Fibroblast of skin of right biceps (primary cell): ENCODE results near the gene PA2G4.
"Not testable (repeated sequence)": the region's sequence is repeated elsewhere in the genome, so short reads cannot be mapped to it uniquely, and the experiment has no call there.

Source experiments
- DNase-seq: peaks from one replicate; pipeline ENCODE4 v3.0.0-alpha.2; 2013

Gene PA2G4

DNA sequence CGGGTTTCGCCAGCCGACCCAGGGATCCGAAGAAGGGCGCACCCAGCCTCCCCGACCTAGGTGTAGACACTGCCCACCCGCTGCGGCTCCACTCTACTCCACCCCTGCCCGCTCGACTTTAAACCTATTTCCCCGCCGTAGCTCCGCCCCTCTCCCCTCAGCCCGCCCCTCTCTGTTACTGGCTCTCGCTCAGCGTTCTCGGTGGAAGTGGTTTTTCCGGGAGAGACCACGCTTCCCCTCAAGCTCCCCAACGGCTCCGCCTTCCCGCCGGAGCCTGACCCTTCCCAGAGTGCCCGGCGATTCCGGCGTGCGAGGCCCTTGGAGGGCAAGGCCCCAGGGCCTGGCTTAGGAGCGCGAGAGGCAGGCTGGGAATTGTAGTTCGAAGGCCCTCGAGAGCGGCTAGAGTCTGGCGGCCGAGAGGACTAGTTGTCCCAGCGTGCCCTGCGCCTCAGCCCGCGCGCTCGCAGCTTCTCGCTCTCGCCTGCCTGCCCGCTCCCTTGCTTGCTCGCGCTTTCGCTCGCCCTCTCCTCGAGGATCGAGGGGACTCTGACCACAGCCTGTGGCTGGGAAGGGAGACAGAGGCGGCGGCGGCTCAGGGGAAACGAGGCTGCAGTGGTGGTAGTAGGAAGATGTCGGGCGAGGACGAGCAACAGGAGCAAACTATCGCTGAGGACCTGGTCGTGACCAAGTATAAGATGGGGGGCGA lies at the start of gene PA2G4:
Gene PA2G4 (plus strand): TSS at position 451 of the 706 bp plus-strand sequence. CDS start 179 bp downstream, at position 630.
- peak; percentile 99 for DNase-seq

DNA sequence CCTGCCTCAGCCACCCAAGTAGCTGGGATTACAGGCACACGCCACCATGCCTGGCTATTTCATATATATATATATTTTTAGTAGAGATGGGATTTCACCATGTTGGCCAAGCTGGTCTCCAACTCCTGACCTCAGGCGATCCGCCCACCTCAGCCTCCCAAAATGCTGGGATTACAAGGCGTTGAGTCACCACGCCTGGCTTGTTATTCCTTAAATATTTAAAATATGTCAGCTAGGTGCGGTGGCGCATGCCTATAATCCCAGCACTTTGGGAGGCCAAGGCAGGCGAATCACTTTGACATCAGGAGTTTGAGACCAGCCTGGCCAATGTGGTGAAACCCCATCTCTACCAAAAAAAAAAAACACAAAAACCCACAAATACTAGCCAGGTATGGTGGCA lies 44.4 kb upstream of the PA2G4 start:
- peak; percentile 77 for DNase-seq

DNA sequence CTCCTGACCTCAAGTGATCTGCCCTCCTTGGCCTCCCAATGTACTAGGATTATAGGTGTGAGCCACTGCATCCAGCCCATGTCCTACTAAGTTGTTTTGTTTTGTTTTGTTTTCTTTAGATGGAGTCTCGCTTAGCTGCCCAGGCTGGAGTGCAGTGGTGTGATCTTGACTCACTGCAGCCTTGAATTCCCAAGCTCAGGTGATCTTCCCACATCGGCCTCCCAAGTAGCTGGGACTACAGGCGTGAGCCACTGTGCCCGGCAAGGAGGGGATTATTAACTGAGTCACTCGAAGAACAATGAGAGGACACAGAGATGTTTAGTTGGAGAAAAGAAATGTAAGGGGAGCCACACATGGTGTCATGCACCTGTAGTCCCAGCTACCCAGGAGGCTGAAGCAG lies 42.4 kb upstream of the PA2G4 start:
- DNase-seq, result no peak

DNA sequence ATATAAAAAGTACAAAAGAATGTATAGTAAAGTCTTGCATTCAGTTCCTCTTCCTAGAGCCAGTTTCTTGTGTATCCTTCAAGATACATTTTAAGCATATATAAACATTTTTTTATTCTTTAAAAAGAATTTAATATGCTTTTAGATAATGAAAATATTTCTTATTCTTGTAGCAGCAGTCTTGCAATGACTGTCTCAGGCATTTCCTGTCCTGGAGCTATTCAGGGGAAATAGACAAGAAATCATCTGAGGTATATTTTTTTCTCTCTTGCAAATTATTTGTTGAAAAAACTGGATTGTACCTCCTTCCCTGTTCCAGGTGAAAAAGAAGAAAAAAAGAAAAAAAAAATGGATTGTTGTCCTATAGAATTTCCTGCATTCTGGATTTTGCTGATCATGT lies 41.4 kb upstream of the PA2G4 start:
- DNase-seq, result peak; percentile 29

DNA sequence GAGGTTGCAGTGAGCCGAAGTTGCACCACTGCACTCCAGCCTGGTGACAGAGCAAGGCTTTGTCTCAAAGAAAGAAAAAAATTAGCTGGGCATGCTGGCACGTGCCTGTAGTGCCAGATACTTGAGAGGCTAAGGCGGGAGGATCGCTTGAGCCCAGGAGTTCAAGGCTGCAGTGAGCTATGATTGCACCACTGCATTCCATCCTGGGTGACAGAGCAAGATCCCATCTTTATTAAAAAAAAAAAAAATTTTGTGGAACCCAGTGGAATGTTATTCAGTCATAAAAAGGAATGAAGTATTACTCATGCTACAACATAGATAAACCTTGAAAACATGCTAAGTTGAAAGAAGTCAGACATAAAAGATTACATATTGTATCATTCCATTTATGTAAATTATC lies 32.7 kb upstream of the PA2G4 start:
- peak; percentile 42 for DNase-seq

DNA sequence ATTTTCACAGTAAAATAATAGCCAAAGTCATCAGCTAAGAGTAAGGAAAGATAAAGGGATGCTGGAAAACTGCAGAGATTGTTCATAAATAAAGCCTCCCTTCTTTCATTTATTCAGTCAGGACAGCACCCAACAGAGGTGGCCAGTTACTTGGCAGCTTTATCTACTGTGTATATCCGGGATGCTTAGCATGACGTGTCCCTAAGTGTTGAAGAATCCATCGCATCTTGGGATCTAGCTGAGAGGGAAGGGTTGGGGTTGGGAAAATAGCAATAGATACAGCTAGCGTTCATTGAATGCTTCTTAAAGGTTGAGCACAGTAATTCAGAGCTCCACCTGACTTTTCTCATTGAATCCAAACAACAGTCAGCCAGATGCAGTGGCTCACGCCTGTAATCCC lies 30.0 kb upstream of the PA2G4 start:
- DNase-seq, result no peak

DNA sequence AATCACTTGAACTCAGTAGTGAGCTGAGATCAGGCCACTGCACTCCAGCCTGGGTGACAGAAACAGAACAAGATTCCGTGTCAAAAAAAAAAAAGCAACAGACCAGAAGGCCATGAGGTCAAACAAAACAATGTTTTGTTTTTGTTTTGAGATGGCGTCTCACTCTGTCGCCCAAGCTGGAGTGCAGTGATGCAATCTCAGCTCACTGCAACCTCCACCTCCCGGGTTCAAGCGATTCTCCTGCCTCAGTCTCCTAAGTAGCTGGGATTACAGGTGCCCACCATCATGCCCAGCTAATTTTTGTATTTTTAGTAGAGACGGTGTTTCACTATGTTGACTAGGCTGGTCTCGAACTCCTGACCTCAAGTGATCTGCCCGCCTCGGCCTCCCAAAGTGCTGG lies 26.4 kb upstream of the PA2G4 start:
- not testable (repeated sequence) for DNase-seq

DNA sequence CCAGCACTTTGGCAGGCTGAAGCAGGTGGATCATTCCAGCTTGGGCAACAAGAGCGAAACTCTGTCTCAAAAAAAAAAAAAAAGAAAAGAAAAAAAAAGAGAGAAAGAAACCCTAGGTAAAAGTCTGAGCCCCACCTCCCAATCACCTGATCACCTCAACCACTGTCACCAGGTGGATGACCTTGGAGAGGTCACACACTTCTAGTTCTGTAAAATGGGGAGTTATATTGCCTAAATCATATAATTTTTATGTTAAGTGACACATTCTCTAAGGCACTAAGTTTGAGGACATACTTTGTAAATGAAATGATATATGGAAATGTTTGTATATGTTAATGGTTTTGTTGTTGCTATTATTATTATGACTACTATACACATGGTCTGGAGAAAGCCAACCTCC lies 25.9 kb upstream of the PA2G4 start:
- DNase-seq, result no peak

DNA sequence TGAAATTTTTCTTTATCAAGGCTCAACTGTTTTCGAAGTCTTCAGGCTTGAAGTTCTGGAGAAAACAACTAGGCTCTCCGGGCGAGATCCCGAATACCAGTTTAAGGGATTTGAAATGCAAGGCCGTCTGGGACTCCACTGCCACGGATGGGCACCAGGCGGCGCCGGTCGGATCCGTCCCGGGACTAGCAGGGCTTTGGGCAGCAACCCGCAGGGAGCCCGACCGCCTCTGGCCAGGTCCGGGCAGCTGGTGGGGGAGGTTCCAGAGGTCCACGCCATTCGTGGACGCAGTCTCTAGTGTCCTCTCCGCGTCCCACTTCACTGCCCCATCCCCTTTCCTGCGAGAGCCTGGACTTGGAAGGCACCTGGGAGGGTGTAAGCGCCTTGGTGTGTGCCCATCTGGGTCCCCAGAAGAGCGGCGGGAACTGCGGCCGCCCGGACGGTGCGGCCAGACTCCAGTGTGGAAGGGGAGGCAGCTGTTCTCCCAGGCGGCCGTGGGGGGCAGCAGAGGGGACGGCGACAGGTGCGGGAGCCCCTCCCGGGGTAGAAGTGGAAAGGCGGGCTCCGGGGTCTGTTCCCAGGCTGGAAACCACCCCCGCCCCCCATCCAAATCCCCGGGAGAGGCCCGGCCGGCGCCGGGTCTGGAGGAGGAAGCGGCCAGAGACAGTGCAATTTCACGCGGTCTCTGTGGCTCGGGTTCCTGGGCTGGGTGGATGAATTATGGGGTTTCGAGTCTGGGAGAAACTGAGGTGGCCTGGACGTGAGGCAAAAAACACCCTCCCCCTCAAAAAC lies 25.2 kb upstream of the PA2G4 start:
- DNase-seq, result peak; percentile 65

DNA sequence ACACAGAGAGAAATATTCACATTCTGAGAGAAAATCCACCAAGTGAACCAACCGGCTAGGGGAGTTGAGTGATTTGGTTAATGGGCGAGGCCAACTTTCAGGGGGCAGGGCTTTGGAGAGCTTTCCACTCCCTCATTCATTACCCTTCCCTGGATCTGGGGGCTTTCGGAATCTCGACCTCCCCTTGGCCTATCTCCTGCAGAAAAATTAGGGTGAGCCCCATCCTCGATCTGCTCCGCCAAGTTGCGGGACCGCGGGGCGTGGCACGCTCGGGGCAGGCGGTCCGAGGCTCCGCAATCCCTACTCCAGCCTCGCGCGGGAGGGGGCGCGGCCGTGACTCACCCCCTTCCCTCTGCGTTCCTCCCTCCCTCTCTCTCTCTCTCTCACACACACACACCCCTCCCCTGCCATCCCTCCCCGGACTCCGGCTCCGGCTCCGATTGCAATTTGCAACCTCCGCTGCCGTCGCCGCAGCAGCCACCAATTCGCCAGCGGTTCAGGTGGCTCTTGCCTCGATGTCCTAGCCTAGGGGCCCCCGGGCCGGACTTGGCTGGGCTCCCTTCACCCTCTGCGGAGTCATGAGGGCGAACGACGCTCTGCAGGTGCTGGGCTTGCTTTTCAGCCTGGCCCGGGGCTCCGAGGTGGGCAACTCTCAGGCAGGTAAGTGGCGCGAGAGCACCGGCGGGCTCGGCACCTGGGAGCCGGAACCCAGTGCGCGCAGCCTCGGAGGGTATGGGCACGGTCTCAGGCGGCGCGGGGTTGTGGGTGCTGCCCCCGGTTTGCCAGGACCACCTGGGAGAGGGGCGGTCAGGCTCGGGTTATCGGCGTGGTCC lies 24.4 kb upstream of the PA2G4 start, which contains the start of gene ERBB3:
Gene ERBB3 (plus strand): TSS at position 443 of the 833 bp plus-strand sequence. CDS start 136 bp downstream, at position 579.
- peak; percentile 82 for DNase-seq

DNA sequence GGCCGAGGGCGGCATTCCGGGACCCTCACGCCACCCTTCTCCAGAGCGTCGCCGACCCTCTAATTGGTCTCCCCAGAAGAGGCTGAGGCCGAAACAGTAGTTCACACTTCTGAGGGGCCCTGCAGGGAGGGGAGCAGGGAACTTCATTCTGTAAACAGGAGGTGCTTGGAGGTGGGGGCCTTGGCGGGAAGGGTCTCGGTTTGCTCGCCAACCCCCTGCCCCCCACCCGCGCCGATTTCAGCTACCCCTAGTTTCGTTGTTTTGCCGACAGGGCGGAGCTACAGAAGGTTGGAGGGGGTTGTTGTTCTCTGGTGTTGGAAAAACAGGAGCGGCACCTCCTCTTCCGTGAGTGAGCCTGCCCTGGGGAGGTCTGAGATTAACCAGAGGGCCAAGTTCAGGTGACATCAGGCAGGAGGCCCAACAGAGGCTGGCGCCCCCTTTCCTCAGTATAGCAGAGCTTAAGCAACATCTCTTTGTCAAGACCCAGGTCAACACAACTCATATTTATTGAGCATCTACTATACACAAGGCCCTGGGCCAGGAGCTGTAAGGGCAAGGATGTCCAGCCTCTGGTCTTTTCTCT lies 23.7 kb upstream of the PA2G4 start:
- DNase-seq, result no peak

DNA sequence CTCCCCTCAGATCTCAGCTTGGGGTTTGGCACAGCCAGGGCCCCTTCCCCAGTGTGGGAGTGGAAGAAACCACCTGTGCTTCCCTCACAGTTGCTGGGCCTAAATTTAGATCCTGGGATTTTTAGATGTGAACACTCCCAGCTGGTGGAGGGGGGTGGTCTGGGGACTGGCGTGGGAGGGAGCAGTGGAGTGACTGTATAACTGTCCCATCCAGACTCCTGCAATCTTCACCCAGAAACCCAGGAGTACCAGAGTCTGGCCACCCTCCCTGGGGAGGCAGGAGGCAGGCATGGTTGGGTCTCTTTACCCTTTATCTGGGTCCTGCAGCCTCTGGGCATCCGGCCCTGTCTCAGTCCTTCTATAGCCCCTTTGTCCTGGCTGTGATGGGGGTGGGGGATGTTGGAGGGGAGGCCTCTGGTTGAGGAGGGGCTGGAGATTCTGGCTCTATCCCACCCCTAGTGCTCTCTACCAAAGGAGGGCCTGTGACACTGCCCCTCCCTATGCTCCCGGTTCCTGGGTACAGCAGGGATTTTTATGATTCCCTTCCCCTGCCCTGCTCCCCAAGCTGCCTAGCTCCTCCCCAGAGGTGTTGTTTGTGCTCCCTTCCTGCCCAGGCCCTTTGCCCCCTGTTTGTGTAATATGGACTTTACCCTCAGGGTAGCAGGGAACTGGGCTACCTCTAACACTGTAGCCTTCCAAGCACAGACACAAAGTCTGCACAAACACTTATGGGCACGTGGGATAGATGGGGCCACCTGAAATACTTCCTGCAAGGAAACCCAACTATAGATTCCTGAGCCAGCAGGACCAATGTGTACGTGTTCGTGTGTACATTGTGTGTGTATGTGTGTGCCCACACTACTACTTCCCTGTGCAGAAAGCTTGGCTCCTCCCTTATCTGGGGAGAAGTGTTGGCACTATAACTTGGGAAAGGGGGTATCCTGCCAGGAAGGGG lies 22.7 kb upstream of the PA2G4 start:
- DNase-seq, result no peak

DNA sequence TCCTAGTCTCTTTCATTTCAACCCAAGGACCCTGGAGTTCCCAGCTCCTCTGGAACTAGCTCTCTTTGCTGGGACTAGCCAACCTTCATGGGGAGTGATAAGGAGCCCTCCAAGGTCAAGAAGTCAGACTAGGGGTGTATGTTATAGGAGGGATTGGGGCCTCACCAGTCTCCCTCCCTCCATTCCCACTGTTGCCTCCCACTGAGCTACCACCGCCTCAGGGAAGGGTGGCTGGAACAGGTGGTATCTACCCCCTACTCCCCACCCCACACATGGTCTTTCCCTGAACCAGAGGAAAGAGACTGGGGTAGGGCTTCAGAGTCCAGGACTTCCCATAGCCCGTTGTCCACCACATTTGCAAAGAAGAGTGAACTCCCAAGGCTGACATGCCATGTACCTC lies 22.0 kb upstream of the PA2G4 start:
- DNase-seq, result no peak

DNA sequence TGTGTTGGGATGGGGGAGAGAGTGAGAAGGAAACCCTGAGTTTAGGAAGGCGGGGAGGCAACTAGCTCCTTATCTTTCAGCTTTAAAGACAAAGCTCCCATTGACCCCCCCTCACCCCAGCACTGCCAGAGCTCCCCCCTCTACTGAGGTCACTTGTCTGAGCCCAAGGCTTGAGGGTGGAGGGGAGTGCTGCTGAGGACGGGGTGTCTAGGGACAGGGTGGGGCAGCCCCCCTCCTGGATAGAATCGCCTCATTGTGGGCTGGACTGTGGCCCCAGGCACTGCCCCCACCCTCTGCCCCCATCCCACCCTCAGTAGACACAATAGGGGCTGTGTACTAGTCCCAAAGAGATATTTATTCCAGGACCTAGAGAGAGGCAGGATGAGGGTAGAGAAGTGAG lies 21.4 kb upstream of the PA2G4 start:
- no peak for DNase-seq

DNA sequence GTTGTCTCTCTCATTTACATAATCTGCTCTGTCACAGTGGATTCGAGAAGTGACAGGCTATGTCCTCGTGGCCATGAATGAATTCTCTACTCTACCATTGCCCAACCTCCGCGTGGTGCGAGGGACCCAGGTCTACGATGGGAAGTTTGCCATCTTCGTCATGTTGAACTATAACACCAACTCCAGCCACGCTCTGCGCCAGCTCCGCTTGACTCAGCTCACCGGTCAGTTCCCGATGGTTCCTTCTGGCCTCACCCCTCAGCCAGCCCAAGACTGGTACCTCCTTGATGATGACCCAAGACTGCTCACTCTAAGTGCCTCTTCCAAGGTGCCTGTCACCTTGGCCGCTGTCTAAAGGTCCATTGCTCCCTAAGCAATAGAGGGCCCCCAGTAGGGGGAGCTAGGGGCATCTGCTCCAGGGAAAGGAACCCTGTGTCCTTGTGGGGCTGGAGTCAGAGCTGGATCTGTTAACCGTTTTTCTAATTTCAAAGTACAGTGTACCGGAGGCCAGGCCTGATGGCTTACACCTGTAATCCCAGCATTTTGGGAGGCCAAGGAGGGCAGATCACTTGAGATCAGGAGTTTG lies 19.3 kb upstream of the PA2G4 start:
- DNase-seq, result no peak

DNA sequence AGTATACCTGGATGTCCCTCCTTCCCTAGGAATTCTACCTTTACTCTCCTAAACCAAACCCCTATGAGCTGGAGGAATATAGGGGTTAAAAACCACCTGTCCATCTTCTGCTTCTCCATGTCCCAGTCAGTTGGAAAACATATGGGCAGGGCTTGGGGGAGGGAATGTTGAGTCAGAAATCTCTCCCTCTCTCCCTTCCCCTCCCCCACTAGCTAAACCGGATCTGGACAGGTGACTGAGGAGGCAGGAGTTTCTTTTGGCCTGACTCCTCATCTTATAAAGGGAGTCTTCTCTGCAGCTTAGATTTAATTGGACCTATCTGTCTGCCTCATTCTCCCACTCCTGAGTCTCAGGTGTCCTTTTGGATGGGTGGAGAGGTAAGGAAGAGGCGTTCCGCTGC lies 18.3 kb upstream of the PA2G4 start:
- DNase-seq, result no peak

DNA sequence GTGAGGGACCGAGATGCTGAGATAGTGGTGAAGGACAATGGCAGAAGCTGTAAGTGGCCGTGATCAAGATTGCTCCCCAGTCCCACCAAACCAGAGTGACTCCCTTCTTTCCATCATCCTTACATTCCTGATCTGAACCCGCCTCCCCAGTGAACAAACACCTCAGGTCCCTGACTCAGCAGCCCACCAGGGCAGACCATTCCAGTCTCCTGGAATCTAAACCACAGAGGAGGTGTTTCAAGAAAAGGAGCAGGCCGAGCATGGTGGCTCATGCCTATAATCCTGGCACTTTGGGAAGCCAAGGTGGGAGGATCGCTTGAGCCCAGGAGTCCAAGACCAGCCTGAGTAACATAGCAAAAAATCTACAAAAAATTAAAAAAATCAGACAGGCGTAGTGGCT lies 17.8 kb upstream of the PA2G4 start:
- DNase-seq, result no peak

DNA sequence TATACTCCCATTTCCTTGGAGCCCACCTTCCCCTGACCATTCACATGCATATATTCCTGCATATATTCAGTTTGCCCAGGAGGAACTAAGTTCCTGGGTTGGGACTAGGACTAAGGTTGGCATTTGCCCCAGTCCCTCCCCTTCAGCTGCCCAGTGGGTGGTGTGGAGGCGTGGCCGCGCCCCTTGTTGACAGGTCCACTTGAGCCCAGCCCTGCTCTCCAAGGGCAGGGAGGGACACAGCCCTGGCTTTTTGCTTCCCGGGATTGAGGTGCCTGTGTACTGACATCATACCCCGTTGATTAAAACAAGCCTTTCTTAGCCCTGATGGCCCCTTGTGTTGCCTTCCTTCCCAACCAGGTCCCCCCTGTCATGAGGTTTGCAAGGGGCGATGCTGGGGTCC lies 17.1 kb upstream of the PA2G4 start:
- DNase-seq, result no peak

DNA sequence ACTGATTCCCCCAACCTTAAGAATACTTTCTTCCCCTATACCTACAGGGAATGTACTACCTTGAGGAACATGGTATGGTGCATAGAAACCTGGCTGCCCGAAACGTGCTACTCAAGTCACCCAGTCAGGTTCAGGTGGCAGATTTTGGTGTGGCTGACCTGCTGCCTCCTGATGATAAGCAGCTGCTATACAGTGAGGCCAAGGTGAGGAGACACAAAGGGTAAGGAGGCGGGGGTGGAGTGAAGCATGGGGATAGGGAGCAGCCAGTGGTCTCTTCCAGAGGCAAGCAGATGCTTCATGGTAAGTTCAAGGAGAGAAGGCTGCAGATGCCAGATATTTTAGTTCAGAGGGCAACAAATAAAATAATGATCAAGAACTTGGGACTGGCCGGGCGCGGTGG lies 6.6 kb upstream of the PA2G4 start:
- no peak for DNase-seq

DNA sequence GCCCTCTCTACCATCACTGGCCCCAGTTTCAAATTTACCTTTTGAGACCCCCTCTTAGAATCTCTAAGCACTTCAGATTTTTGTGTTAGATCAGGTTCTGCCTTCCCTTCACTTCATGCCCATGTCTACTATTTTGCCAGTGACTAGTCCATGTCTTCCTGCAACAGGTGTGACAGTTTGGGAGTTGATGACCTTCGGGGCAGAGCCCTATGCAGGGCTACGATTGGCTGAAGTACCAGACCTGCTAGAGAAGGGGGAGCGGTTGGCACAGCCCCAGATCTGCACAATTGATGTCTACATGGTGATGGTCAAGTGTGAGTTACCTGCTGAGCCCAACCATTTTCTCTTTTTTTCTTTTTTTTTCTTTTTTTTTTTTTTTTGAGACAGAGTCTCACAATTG lies 5.8 kb upstream of the PA2G4 start:
- DNase-seq, result no peak

DNA sequence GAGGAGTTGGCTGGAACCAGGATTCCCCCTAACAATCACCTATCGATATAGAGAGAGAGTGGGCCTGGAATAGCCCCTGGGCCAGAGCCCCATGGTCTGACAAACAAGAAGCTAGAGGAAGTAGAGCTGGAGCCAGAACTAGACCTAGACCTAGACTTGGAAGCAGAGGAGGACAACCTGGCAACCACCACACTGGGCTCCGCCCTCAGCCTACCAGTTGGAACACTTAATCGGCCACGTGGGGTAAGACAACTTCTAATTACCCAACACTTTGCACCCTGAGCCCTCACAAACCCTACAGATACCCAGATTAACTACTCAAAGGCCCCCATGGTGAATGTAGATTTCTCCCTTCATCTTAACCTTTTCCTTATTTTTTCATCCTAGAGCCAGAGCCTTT lies 4.6 kb upstream of the PA2G4 start:
- DNase-seq, result no peak

DNA sequence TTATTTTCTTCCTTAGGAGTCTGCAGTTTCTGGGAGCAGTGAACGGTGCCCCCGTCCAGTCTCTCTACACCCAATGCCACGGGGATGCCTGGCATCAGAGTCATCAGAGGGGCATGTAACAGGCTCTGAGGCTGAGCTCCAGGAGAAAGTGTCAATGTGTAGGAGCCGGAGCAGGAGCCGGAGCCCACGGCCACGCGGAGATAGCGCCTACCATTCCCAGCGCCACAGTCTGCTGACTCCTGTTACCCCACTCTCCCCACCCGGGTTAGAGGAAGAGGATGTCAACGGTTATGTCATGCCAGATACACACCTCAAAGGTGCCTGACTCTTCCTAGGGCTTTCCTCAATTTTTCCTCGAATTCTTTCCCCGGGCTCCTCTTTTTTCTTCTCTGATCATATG lies 3.3 kb upstream of the PA2G4 start:
- no peak for DNase-seq
